ENCODE data around the gene LSMEM2. TPM values are rescaled to one million over a fixed set of nuclear protein-coding genes. Genes with fewer than 3 reads are reported as not detected.

LSMEM2 gene
- total and polyA plus RNA-seq, 9 of the 15 experiments (the other 6 are each of a cell fraction or from before 2014, with no cell fraction given), result not detected

DNA sequence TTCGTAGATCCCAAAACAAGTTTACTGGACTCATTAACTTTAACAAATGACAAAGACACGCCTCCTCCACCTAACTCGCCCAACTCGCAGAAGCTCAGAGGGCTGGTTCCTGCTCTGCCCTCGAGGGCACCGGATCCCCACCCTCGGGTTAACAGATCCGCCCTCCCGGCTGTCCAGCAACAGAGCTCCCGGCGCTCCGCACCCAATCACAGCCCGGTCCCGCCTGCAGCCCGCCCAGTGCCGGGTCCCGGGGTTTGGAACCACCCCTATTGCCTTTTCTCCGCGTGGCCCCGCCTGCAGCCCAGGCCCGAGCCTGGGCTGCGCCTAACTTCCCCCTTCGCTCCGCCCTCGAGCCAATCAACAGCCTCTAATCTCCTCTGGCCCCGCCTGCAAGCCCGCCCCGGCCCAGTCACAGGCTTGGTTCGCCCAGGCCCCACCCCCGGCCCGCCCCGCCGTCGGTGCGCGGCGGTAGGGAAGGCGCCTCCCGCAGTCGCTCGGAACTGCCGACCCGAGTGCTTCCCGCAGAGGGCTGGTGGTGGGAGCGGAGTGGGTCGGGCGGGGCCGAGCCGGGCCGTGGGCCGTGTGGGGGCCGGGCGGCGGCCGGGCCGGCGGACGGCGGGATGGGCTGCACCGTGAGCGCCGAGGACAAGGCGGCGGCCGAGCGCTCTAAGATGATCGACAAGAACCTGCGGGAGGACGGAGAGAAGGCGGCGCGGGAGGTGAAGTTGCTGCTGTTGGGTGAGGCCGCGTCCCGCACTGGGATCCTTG lies 43.0 kb upstream of the LSMEM2 start, which contains the start of gene GNAI2 (continued):
- TF ChIP-seq, protein P1, sequence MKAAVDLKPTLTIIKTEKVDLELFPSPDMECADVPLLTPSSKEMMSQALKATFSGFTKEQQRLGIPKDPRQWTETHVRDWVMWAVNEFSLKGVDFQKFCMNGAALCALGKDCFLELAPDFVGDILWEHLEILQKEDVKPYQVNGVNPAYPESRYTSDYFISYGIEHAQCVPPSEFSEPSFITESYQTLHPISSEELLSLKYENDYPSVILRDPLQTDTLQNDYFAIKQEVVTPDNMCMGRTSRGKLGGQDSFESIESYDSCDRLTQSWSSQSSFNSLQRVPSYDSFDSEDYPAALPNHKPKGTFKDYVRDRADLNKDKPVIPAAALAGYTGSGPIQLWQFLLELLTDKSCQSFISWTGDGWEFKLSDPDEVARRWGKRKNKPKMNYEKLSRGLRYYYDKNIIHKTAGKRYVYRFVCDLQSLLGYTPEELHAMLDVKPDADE (conservative IDR thresholded peaks at IDR 0.05; ENCODE audit: control insufficient read depth, low read depth, low read length), result 0 out of 2 replicates have a peak, but pooled peaks have one; percentile 8
- TF ChIP-seq TGIF2 (CRISPR knock-in tag; IDR thresholded peaks at IDR 0.05) (no peak), ZNF263 (CRISPR knock-in tag; IDR thresholded peaks at IDR 0.05; ENCODE audit: borderline replicate concordance) (peak; percentile 84), NFE2 (IDR thresholded peaks at IDR 0.05; ENCODE audit: low read depth) (no peak), HNRNPL (IDR thresholded peaks at IDR 0.05; ENCODE audit: low read depth, low read length) (no peak), SRSF1 (IDR thresholded peaks at IDR 0.05; ENCODE audit: low read depth, low read length) (no peak), MAFG (tag; conservative IDR thresholded peaks at IDR 0.05) (no peak), STAT5B (CRISPR knock-in tag; IDR thresholded peaks at IDR 0.05) (no peak), NR3C1 (CRISPR knock-in tag; IDR thresholded peaks at IDR 0.05) (no peak), ZNF79 (CRISPR knock-in tag; IDR thresholded peaks at IDR 0.05; ENCODE audit: low read depth) (no peak), SNIP1 (IDR thresholded peaks at IDR 0.05; ENCODE audit: low read depth) (no peak), KDM2B (CRISPR knock-in tag; IDR thresholded peaks at IDR 0.05) (no peak), RBM14 (IDR thresholded peaks at IDR 0.05; ENCODE audit: borderline replicate concordance, insufficient read depth, low read depth, low read length) (no peak), KAT2B (IDR thresholded peaks at IDR 0.05; ENCODE audit: low read depth, low read length) (no peak), NBN (IDR thresholded peaks at IDR 0.05; ENCODE audit: low read depth) (no peak)
- TF ChIP-seq, protein P2, sequence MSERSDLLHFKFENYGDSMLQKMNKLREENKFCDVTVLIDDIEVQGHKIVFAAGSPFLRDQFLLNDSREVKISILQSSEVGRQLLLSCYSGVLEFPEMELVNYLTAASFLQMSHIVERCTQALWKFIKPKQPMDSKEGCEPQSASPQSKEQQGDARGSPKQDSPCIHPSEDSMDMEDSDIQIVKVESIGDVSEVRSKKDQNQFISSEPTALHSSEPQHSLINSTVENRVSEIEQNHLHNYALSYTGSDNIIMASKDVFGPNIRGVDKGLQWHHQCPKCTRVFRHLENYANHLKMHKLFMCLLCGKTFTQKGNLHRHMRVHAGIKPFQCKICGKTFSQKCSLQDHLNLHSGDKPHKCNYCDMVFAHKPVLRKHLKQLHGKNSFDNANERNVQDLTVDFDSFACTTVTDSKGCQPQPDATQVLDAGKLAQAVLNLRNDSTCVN (CRISPR knock-in tag; IDR thresholded peaks at IDR 0.05), result no peak
- TF ChIP-seq, protein P3, sequence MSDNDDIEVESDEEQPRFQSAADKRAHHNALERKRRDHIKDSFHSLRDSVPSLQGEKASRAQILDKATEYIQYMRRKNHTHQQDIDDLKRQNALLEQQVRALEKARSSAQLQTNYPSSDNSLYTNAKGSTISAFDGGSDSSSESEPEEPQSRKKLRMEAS (CRISPR knock-in tag; IDR thresholded peaks at IDR 0.05), result no peak
- TF ChIP-seq, protein P4, sequence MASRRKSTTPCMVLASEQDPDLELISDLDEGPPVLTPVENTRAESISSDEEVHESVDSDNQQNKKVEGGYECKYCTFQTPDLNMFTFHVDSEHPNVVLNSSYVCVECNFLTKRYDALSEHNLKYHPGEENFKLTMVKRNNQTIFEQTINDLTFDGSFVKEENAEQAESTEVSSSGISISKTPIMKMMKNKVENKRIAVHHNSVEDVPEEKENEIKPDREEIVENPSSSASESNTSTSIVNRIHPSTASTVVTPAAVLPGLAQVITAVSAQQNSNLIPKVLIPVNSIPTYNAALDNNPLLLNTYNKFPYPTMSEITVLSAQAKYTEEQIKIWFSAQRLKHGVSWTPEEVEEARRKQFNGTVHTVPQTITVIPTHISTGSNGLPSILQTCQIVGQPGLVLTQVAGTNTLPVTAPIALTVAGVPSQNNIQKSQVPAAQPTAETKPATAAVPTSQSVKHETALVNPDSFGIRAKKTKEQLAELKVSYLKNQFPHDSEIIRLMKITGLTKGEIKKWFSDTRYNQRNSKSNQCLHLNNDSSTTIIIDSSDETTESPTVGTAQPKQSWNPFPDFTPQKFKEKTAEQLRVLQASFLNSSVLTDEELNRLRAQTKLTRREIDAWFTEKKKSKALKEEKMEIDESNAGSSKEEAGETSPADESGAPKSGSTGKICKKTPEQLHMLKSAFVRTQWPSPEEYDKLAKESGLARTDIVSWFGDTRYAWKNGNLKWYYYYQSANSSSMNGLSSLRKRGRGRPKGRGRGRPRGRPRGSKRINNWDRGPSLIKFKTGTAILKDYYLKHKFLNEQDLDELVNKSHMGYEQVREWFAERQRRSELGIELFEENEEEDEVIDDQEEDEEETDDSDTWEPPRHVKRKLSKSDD (conservative IDR thresholded peaks at IDR 0.05; ENCODE audit: low read length), result no peak
- TF ChIP-seq, protein P5, sequence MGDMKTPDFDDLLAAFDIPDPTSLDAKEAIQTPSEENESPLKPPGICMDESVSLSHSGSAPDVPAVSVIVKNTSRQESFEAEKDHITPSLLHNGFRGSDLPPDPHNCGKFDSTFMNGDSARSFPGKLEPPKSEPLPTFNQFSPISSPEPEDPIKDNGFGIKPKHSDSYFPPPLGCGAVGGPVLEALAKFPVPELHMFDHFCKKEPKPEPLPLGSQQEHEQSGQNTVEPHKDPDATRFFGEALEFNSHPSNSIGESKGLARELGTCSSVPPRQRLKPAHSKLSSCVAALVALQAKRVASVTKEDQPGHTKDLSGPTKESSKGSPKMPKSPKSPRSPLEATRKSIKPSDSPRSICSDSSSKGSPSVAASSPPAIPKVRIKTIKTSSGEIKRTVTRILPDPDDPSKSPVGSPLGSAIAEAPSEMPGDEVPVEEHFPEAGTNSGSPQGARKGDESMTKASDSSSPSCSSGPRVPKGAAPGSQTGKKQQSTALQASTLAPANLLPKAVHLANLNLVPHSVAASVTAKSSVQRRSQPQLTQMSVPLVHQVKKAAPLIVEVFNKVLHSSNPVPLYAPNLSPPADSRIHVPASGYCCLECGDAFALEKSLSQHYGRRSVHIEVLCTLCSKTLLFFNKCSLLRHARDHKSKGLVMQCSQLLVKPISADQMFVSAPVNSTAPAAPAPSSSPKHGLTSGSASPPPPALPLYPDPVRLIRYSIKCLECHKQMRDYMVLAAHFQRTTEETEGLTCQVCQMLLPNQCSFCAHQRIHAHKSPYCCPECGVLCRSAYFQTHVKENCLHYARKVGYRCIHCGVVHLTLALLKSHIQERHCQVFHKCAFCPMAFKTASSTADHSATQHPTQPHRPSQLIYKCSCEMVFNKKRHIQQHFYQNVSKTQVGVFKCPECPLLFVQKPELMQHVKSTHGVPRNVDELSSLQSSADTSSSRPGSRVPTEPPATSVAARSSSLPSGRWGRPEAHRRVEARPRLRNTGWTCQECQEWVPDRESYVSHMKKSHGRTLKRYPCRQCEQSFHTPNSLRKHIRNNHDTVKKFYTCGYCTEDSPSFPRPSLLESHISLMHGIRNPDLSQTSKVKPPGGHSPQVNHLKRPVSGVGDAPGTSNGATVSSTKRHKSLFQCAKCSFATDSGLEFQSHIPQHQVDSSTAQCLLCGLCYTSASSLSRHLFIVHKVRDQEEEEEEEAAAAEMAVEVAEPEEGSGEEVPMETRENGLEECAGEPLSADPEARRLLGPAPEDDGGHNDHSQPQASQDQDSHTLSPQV (IDR thresholded peaks at IDR 0.05), result no peak
